OCI-LY3 (cell line): ENCODE data around the gene SHE.

Experiments
- H2AFZ ChIP-seq: fragments of 200-600, 300-600 bp; shearing (Covaris generic); 2 replicates; pipeline ENCODE4 v1.6.0; 2014; ENCODE audit warnings: antibody characterized with exemption, low read depth, low read length
- H3K27ac ChIP-seq: fragments of 200-600, 300-600 bp; sonication (generic); 2 replicates; pipeline ENCODE4 v1.5.1; 2014; ENCODE audit warnings: mild to moderate bottlenecking, low read length, moderate library complexity, mixed read lengths
- H3K27me3 ChIP-seq: fragments of 200-600, 300-600 bp; sonication (generic); 2 replicates; pipeline ENCODE4 v1.6.1; 2014; ENCODE audit warnings: low read depth, low read length, mixed read lengths
- H3K36me3 ChIP-seq: fragments of 200-600, 300-600 bp; sonication (generic); replicated peaks from 2 replicates; pipeline ENCODE3; 2014; ENCODE audit warnings: low read depth, low read length, mixed read lengths
- H3K4me1 ChIP-seq: fragments of 300-600, 200-600 bp; sonication (generic); 2 replicates; pipeline ENCODE4 v1.6.1; 2014; ENCODE audit warnings: low read length, mixed read lengths
- H3K4me2 ChIP-seq: fragments of 200-600, 300-600 bp; sonication (generic); 2 replicates; pipeline ENCODE4 v1.6.1; 2014; ENCODE audit warnings: low read length, mixed read lengths
- H3K4me3 ChIP-seq: fragments of 300-600, 200-600 bp; sonication (generic); 2 replicates; pipeline ENCODE4 v1.5.1; 2014; ENCODE audit warnings: antibody characterized with exemption, mild to moderate bottlenecking, low read length, moderate library complexity
- H3K79me2 ChIP-seq: fragments of 300-600, 200-600 bp; shearing (Covaris generic); 2 replicates; pipeline ENCODE4 v1.6.1; 2014; ENCODE audit warnings: mild to moderate bottlenecking, low read length, mixed read lengths
- H3K9ac ChIP-seq: fragments of 300-600, 200-600 bp; shearing (Covaris generic); 2 replicates; pipeline ENCODE4 v1.6.0; 2014; ENCODE audit warnings: mild to moderate bottlenecking, low read length, moderate library complexity
- H3K9me3 ChIP-seq: fragments of 200-600, 300-600 bp; shearing (Covaris generic); 2 replicates; pipeline ENCODE4 v1.6.1; 2014; ENCODE audit warnings: low read length, mixed read lengths; ENCODE audit not compliant: insufficient read depth
- H4K20me1 ChIP-seq: fragments of 200-600, 300-600 bp; sonication (generic); 2 replicates; pipeline ENCODE4 v1.6.1; 2016; ENCODE audit warnings: low read length, mixed read lengths; ENCODE audit not compliant: insufficient read depth
- CTCF ChIP-seq: fragments of 200-600, 300-600 bp; sonication (generic); IDR thresholded peaks from 2 replicates; pipeline ENCODE4 v1.5.1; 2014; ENCODE audit warnings: antibody characterized with exemption, low read length, low read depth
- EZH2phosphoT487 ChIP-seq: fragments of 200-600 bp; shearing (Covaris generic); IDR thresholded peaks from 2 replicates; pipeline ENCODE4 v1.6.1; 2018; ENCODE audit warnings: antibody characterized with exemption, mixed run types, low read depth

SHE gene

DNA sequence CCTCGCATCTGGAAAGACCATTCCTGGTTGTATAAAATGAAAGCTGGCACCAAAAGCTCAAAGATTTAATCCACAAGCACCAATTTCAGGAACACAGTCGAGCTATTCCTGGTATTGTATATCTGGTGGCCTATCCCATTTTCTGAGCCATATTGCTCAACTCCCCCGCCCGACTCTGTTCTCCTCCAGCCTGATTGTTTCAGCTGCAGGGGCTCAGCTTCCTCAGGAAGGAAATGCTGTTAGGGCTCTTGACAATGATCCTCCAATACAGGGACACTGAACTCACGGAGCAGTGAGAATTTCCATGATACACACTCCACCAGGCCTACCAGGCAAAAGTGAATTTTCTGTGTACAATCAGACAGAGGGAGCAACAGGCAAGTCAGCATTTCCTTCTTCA, 17.1 kb downstream of the SHE start:
- no peak for TF ChIP-seq CTCF
- no peak for TF ChIP-seq EZH2phosphoT487
- Histone ChIP-seq H3K79me2 (no peaks in the 10 kb centered on the region), H3K4me1 (peaks cover 3% of the 10 kb centered on the region), H3K9ac (no peak overlapping the region), H4K20me1 (no peaks in the 10 kb centered on the region), H3K9me3 (no peaks in the 10 kb centered on the region), H2AFZ (no peak overlapping the region), H3K27me3 (peaks cover 13% of the 10 kb centered on the region; the same call in 1 of the 2 replicates), H3K4me3 (no peak overlapping the region), H3K36me3 (no peaks in the 10 kb centered on the region), H3K4me2 (no peak overlapping the region), H3K27ac (no peak overlapping the region)

DNA sequence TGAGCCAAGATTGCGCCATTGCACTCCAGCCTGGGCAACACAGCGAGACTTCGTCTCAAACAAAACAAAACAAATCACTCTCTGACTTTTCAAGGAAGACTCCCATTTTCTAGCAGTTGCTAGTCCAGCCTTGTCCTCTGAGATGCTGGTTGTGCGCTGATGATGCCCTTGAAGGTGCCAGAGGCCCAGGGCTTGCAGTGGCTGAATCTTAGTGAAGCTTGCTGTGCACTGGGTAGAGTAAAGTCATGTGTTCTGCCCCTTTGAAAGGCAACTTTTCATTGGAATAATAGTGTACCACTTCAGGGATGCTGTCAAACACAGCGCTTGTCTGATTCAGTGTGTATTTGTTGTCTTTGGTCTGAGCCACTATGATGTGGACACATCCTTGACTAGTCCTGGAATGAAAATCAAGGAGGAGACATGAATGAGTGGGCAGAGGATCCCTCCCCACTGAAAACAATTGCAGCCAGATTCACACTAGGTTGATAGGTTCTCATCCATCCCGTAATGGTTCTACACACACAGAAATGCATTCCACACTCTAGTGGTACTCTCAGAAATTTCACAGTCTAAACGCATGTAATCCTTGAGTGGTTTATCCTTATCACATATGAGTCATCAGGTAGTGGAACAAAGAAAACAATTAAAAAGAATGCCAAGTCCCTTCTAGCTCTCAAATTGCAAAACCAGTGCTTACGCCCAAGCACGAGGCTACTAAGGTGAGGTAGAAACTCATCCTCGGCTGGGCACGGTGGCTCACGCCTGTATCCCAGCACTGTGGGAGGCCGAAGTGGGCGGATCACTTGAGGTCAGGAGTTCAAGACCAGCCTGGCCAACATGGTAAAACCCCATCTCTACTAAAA, 18.0 kb downstream of the SHE start:
- Histone ChIP-seq H3K4me1 (peaks cover 9% of the 10 kb centered on the region), H4K20me1 (no peaks in the 10 kb centered on the region), H3K9ac (no peak overlapping the region), H3K4me2 (no peak overlapping the region), H3K4me3 (no peak overlapping the region), H3K9me3 (no peaks in the 10 kb centered on the region), H2AFZ (no peak overlapping the region), H3K79me2 (no peaks in the 10 kb centered on the region), H3K27ac (no peak overlapping the region), H3K36me3 (no peaks in the 10 kb centered on the region), H3K27me3 (peaks cover 13% of the 10 kb centered on the region; the same call in 1 of the 2 replicates)
- TF ChIP-seq CTCF (no peak), EZH2phosphoT487 (no peak)

GRCh38 chr1:154481053-154481452, 21.2 kb downstream of the SHE start:
- Histone ChIP-seq H2AFZ (no peak overlapping the region), H3K4me2 (no peak overlapping the region), H4K20me1 (no peaks in the 10 kb centered on the region), H3K27ac (no peak overlapping the region), H3K9ac (no peak overlapping the region), H3K79me2 (no peaks in the 10 kb centered on the region), H3K27me3 (peaks cover 11% of the 10 kb centered on the region; the same call in 1 of the 2 replicates), H3K36me3 (no peaks in the 10 kb centered on the region), H3K4me1 (peaks cover 24% of the 10 kb centered on the region), H3K9me3 (no peaks in the 10 kb centered on the region), H3K4me3 (no peak overlapping the region)
- TF ChIP-seq EZH2phosphoT487, result no peak
- peak; percentile 19; the same call in 1 of the 2 replicates for TF ChIP-seq CTCF

GRCh38 chr1:154479764-154480421, 22.3 kb downstream of the SHE start:
- no peak overlapping the region for H3K9ac ChIP-seq
- no peaks in the 10 kb centered on the region for H3K79me2 ChIP-seq
- peaks cover 24% of the 10 kb centered on the region for H3K4me1 ChIP-seq
- no peaks in the 10 kb centered on the region for H3K36me3 ChIP-seq
- 0 out of 2 replicates have a peak, but pooled peaks cover 7% of the 10 kb centered on the region for H3K27me3 ChIP-seq
- H3K4me2 ChIP-seq, result peak overlapping the region; percentile 38
- TF ChIP-seq CTCF, result peak; percentile 100
- no peak for TF ChIP-seq EZH2phosphoT487
- H3K4me3 ChIP-seq, result no peak overlapping the region
- H3K9me3 ChIP-seq, result no peaks in the 10 kb centered on the region
- peak overlapping the region; percentile 74 for H2AFZ ChIP-seq
- no peaks in the 10 kb centered on the region for H4K20me1 ChIP-seq
- no peak overlapping the region for H3K27ac ChIP-seq
